Spleen (tissue), 7 donors: ENCODE measurements around the gene CLASP1.

Experiments used
- CTCF ChIP-seq, 11 experiments: fragments of 200-600 bp in 7 of 11; fragments of 450-650 bp in 4 of 11; sonication (generic) in 4 of 11; IDR thresholded peaks in 8 of 11; conservative IDR thresholded peaks in 3 of 11; 1 replicate in 7 of 11; 2 replicates in 4 of 11; pipeline versions ENCODE4 v1.4.0 to v1.8.0; 2016 to 2021; ENCODE audit warnings: antibody characterized with exemption in 11 of 11, inconsistent platforms in 4 of 11, mild to moderate bottlenecking in 1 of 11
- POLR2A ChIP-seq, 3 donors: fragments of 450-650 bp; IDR thresholded peaks; one replicate each; pipeline ENCODE4 v1.5.1; 2017; ENCODE audit warnings: antibody characterized with exemption in 3 of 3, mild to moderate bottlenecking in 1 of 3
- POLR2AphosphoS5 ChIP-seq, 3 donors: sonication (generic); formaldehyde crosslinking; IDR thresholded peaks; one replicate each; pipeline ENCODE4 v1.5.1; 2017; ENCODE audit warnings: antibody characterized with exemption in 3 of 3
- donor health status: DM: no; HTN: no; CAD: no; lungs with moderate emphysema.
- donor health status: DM: no; HTN: no; CAD: no.
- donor health status: DM: no; HTN: no; CAD: no.

GRCh38 chr2:121398853-121399252 lies 250.4 kb downstream of the CLASP1 start:
- no peak for TF ChIP-seq POLR2AphosphoS5 (IDR thresholded peaks at IDR 0.05)
- TF ChIP-seq CTCF (IDR thresholded peaks at IDR 0.05 in 8 of 11, conservative IDR thresholded peaks at IDR 0.05 in 3 of 11) = no peak
- no peak for TF ChIP-seq POLR2A (IDR thresholded peaks at IDR 0.05)
